SU-DHL-6 (cell line): Measurements from ENCODE around the gene ARMS2.

ENCODE experiments used
- EZH2phosphoT487 ChIP-seq: fragments of 200-600 bp; sonication (generic), shearing (Covaris generic); conservative IDR thresholded peaks from 2 replicates; pipeline ENCODE4 v1.6.1; 2018; ENCODE audit warnings: mild to moderate bottlenecking, antibody characterized with exemption, low read length, moderate library complexity, mixed read lengths
- TF ChIP-seq, protein P1 (sequence below): fragments of 200-600 bp; sonication (generic); IDR thresholded peaks from one replicate; pipeline ENCODE4 v1.5.1; 2017; ENCODE audit warnings: antibody characterized with exemption, mild to moderate bottlenecking, low read length, moderate library complexity; ENCODE audit not compliant: insufficient read depth, poor library complexity, severe bottlenecking

GRCh38 chr10:122503886-122504609 is 49.6 kb downstream of the ARMS2 start:
- TF ChIP-seq, protein P1, sequence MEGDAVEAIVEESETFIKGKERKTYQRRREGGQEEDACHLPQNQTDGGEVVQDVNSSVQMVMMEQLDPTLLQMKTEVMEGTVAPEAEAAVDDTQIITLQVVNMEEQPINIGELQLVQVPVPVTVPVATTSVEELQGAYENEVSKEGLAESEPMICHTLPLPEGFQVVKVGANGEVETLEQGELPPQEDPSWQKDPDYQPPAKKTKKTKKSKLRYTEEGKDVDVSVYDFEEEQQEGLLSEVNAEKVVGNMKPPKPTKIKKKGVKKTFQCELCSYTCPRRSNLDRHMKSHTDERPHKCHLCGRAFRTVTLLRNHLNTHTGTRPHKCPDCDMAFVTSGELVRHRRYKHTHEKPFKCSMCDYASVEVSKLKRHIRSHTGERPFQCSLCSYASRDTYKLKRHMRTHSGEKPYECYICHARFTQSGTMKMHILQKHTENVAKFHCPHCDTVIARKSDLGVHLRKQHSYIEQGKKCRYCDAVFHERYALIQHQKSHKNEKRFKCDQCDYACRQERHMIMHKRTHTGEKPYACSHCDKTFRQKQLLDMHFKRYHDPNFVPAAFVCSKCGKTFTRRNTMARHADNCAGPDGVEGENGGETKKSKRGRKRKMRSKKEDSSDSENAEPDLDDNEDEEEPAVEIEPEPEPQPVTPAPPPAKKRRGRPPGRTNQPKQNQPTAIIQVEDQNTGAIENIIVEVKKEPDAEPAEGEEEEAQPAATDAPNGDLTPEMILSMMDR = no peak
- TF ChIP-seq EZH2phosphoT487 = no peak
